ENCODE results near the gene WAS. TPM values are rescaled to one million over a fixed set of nuclear protein-coding genes. Genes with fewer than 3 reads are reported as not detected.
A peak's percentile ranks its signal among the peaks of the same experiment; 100 is the strongest.

Gene WAS
- total RNA-seq, 2 experiments from 2014 or later, result 142 to 146 TPM

DNA sequence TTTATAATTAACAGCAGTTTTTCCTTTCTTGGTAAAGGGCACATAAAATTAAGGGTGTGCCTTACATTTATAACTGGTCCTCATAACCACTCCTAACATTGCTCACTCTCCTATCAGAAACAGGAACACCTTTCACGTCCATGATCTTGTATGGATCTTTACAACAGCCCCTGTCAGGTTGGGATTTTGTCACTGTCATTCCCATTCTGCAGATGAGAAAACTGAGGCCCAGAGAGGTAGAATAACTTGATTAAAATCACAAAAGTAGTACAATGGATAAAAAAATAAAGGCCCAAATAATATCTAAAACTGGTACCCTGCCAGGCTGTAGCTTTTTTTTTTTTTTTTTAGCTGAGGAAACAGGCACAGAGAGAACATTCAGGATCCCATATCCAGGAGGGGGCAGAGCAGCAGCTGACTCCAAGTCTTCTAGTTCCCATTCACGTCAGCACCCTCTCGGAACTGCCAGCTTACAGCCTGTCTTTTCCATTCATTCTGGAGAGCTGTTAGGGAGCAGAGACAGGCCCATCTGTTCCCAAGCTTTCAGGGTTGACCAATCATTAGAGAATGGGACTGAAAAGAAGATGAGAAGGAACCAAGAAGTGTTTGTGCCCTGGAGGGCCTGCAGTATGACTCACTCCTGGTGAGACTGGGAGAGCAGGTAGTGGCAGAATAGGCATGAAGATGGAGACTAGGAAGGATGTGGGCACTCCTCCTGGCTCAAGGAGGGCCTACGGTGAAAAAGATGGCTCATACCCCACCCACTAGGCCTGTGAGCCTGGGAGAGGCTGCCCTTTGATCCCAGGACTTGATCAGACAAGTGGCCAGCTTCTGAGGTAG lies 20.3 kb downstream of the WAS start:
- peaks cover 17% of the 10 kb centered on the region for H3K36me3 Mint-ChIP-seq
- DNase-seq (no peak), ATAC-seq (ENCODE audit: low read depth) (no peak)
- peaks cover 6% of the 10 kb centered on the region for H3K4me1 Mint-ChIP-seq
- H3K9me3 Mint-ChIP-seq, result no peaks in the 10 kb centered on the region
- POLR2A ChIA-PET, result no interaction called here
- H3K27me3 Mint-ChIP-seq, result no peaks in the 10 kb centered on the region
- H3K27ac Mint-ChIP-seq, result peak overlapping the region; percentile 25
- H3K4me3 Mint-ChIP-seq, result no peak overlapping the region

DNA sequence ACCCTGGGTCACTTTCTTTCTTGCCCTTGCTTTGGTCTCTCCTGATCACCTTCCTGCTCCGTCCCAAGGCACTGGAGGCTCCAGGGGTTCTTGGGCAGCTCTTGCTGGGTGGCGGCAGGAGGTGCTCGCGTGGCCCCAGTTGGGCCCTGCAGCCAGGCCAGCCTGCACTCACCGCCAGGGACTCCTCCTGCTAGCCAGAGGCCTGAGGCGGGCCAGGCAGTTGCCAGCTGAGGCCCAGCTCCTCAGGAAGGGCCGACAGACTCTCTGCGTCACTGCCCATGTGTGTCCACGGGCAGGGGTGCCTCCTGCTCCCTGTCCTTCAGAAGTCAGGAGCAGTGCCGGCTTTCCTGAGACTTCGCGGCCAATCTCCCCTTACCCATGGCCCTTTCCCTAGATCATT lies 22.3 kb downstream of the WAS start:
- no peaks in the 10 kb centered on the region for H3K9me3 Mint-ChIP-seq
- H3K27ac Mint-ChIP-seq, result no peak overlapping the region
- POLR2A ChIA-PET, result interaction anchor here (0.7 to 1.1 kb wide), 2 partner anchors 31 to 37 kb away, joined by 4 read pairs; no protein-coding TSS in a partner anchor
- peaks cover 4% of the 10 kb centered on the region for H3K4me1 Mint-ChIP-seq
- no peak overlapping the region for H3K4me3 Mint-ChIP-seq
- no peak for ATAC-seq (ENCODE audit: low read depth)
- H3K27me3 Mint-ChIP-seq, result no peaks in the 10 kb centered on the region
- H3K36me3 Mint-ChIP-seq, result peaks cover 16% of the 10 kb centered on the region
- no peak for DNase-seq

- Mint-ChIP-seq H3K36me3 (peaks cover 40% of the 10 kb centered on the region), H3K9me3 (peaks cover 2% of the 10 kb centered on the region), H3K4me1 (peaks cover 34% of the 10 kb centered on the region), H3K27ac (no peak overlapping the region), H3K4me3 (no peak overlapping the region), H3K27me3 (no peaks in the 10 kb centered on the region)
- ATAC-seq (ENCODE audit: low read depth) (no peak), DNase-seq (no peak)
- POLR2A ChIA-PET, result interaction anchor here (1.1 to 1.2 kb wide), 2 partner anchors 11 to 27 kb away, joined by 3 read pairs; no protein-coding TSS in a partner anchor
Measured at GRCh38 chrX:48709522-48710112, 26.0 kb downstream of the WAS start.

- peaks cover 49% of the 10 kb centered on the region for H3K4me1 Mint-ChIP-seq
- DNase-seq (no peak), ATAC-seq (ENCODE audit: low read depth) (no peak)
- peaks cover 10% of the 10 kb centered on the region for H3K9me3 Mint-ChIP-seq
- H3K27ac Mint-ChIP-seq, result peak overlapping the region; percentile 94
- peaks cover 52% of the 10 kb centered on the region for H3K36me3 Mint-ChIP-seq
- H3K27me3 Mint-ChIP-seq, result no peaks in the 10 kb centered on the region
- H3K4me3 Mint-ChIP-seq, result no peak overlapping the region
- POLR2A ChIA-PET, result interaction anchor here (0.8 to 5.3 kb wide), 2 partner anchors 8 to 25 kb away, joined by 3 to 31 read pairs; no protein-coding TSS in a partner anchor
Measured at GRCh38 chrX:48711162-48711928, 27.7 kb downstream of the WAS start.

DNA sequence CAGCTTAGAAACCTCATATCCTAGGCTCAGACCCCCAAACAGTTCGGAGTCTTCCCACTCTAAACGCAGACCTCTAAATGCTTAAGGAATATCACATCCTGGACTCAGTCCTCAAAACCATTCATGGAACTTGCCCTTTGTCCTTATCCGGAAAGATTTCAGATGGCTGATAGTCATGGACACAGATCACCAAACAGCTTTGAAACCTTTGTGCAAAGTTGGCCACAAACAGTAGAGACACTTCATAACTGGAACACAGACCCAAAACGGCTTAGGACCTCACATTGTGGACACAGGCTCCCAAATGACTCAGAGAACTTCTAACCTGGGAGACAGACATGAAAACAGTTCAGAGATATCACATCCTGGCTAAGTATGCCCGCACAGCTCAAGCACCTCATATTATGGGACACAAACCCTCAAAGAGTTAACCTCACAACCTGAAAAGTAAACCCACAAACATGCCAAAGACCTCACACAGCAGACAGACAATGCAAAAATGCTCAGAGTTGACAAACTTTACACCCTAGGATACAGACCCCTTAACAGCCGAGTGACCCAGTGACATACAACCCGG lies 28.4 kb downstream of the WAS start:
- H3K27ac Mint-ChIP-seq, result peak overlapping the region; percentile 94
- peaks cover 49% of the 10 kb centered on the region for H3K4me1 Mint-ChIP-seq
- H3K27me3 Mint-ChIP-seq, result no peaks in the 10 kb centered on the region
- H3K4me3 Mint-ChIP-seq, result peak overlapping the region; percentile 63
- peaks cover 13% of the 10 kb centered on the region for H3K9me3 Mint-ChIP-seq
- no peak for DNase-seq
- ATAC-seq (ENCODE audit: low read depth), result no peak
- POLR2A ChIA-PET, result interaction anchor here (2.5 to 5.3 kb wide), 2 partner anchors 16 to 25 kb away, joined by 7 to 31 read pairs; partner anchors contain the start of gene SUV39H1
- peaks cover 57% of the 10 kb centered on the region for H3K36me3 Mint-ChIP-seq

- H3K4me3 Mint-ChIP-seq, result peak overlapping the region; percentile 53
- no peaks in the 10 kb centered on the region for H3K27me3 Mint-ChIP-seq
- ATAC-seq (ENCODE audit: low read depth) (peak; percentile 35), DNase-seq (no peak)
- peak overlapping the region; percentile 94 for H3K27ac Mint-ChIP-seq
- H3K9me3 Mint-ChIP-seq, result peaks cover 23% of the 10 kb centered on the region
- POLR2A ChIA-PET, result interaction anchor here (0.9 to 5.3 kb wide), 5 partner anchors 18 to 38 kb away, joined by 3 to 31 read pairs (median 4); partner anchors contain the start of gene SUV39H1
- H3K4me1 Mint-ChIP-seq, result peaks cover 52% of the 10 kb centered on the region
- peaks cover 57% of the 10 kb centered on the region for H3K36me3 Mint-ChIP-seq
Measured at GRCh38 chrX:48713847-48714246, 30.2 kb downstream of the WAS start.

GRCh38 chrX:48714573-48714972 lies 31.0 kb downstream of the WAS start:
- POLR2A ChIA-PET, result interaction anchor here (1.4 to 5.3 kb wide), 4 partner anchors 18 to 38 kb away, joined by 3 to 31 read pairs (median 6); partner anchors contain the start of gene SUV39H1
- peak overlapping the region; percentile 53 for H3K4me3 Mint-ChIP-seq
- peaks cover 60% of the 10 kb centered on the region for H3K36me3 Mint-ChIP-seq
- peaks cover 26% of the 10 kb centered on the region for H3K9me3 Mint-ChIP-seq
- no peak for DNase-seq
- H3K4me1 Mint-ChIP-seq, result peaks cover 53% of the 10 kb centered on the region
- peak overlapping the region; percentile 94 for H3K27ac Mint-ChIP-seq
- ATAC-seq (ENCODE audit: low read depth), result no peak
- no peaks in the 10 kb centered on the region for H3K27me3 Mint-ChIP-seq

DNA sequence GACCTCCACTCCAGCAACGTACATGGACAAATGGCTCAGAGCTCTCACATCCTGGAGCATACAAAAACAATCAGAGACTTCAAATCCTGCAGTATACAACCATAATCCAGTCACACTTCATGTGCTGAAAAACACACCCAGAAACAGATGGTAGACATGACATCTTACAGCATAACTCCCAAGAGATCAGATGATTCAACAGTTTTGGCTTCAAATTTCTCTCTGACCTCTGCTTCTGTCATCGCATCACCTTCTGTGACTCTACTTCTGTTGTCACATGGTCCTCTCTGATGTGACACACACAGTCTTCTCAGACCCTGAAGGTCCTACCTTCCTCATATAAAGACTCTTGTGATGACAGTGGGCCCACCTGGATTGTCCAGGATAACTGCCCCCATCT lies 31.5 kb downstream of the WAS start:
- H3K36me3 Mint-ChIP-seq, result peaks cover 60% of the 10 kb centered on the region
- DNase-seq (no peak), ATAC-seq (ENCODE audit: low read depth) (no peak)
- peaks cover 26% of the 10 kb centered on the region for H3K9me3 Mint-ChIP-seq
- H3K27me3 Mint-ChIP-seq, result no peaks in the 10 kb centered on the region
- POLR2A ChIA-PET, result interaction anchor here (0.5 to 5.3 kb wide), 2 partner anchors 22 to 202 kb away, joined by 3 to 31 read pairs; no protein-coding TSS in a partner anchor
- peaks cover 53% of the 10 kb centered on the region for H3K4me1 Mint-ChIP-seq
- H3K27ac Mint-ChIP-seq, result peak overlapping the region; percentile 94
- peak overlapping the region; percentile 53 for H3K4me3 Mint-ChIP-seq

DNA sequence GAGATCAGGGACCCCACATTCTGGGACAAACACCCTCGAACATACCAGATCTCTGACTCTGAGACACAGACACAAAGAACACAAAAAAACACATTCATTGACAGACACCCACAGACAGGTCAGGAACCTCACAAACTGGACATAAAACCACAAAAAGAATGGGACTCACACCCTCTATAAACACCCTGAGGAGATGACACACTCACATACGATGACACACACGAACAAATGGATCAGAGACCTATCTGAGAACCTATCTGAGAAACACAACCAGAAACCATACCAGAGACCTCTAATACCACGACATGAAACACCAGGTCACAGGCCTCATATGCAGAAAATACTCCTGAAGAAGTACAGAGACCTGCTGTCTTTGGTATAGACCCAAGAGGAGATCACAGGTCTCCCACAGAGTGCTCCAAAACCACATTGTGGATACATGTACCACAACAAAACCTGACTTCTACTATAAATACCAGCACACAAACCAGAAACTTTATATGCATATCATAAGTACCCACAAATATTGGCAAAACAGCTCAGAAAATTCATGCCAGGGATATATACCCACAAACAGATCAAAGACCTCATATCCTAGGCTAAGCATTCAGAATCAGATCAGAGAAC lies 32.4 kb downstream of the WAS start:
- H3K27ac Mint-ChIP-seq, result peak overlapping the region; percentile 62
- H3K9me3 Mint-ChIP-seq, result peaks cover 26% of the 10 kb centered on the region
- H3K36me3 Mint-ChIP-seq, result peaks cover 55% of the 10 kb centered on the region
- POLR2A ChIA-PET, result interaction anchor here (1.9 kb wide), 1 partner anchor 21 kb away, joined by 7 read pairs; no protein-coding TSS in a partner anchor
- DNase-seq, result no peak
- peak overlapping the region; percentile 30 for H3K4me3 Mint-ChIP-seq
- H3K27me3 Mint-ChIP-seq, result no peaks in the 10 kb centered on the region
- H3K4me1 Mint-ChIP-seq, result peaks cover 52% of the 10 kb centered on the region
- no peak for ATAC-seq (ENCODE audit: low read depth)

GRCh38 chrX:48719958-48720357 lies 36.4 kb downstream of the WAS start:
- Mint-ChIP-seq H3K36me3 (peaks cover 31% of the 10 kb centered on the region), H3K4me3 (no peak overlapping the region), H3K27me3 (no peaks in the 10 kb centered on the region), H3K4me1 (peaks cover 15% of the 10 kb centered on the region), H3K9me3 (peaks cover 24% of the 10 kb centered on the region), H3K27ac (no peak overlapping the region)
- no peak for DNase-seq
- no peak for ATAC-seq (ENCODE audit: low read depth)
- POLR2A ChIA-PET, result interaction anchor here (2.2 kb wide), 1 partner anchor 17 kb away, joined by 11 read pairs; no protein-coding TSS in a partner anchor

DNA sequence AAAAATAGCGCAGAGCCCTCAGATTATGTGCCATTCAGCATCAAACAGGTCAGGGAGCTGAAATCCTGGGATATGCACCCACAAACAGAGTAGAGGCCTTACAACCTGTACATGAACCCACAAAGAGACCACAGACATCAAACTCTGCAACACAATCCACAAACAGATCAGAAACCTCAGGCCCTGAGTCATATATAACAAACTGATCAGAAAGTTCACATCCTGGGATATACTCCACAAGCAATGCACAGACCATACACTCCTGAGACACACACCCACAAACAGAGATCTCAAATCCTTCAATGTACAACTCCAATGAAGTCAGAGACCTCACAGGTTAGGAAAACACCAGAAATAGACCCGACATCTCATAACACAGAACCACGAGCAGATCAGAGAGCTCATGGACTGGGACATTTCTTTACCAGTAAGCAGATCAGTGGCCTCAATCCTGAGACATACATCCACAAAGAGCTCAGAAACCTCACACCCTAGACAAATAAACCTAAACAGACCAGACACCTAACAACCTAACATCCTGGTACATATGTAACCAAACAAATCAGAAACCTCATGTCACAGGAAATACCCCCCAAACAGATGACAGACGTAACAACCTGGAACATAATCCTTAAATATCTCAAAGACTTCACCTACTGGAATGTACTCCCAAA lies 37.1 kb downstream of the WAS start:
- DNase-seq (no peak), ATAC-seq (ENCODE audit: low read depth) (peak; percentile 50)
- Mint-ChIP-seq H3K4me3 (no peak overlapping the region), H3K9me3 (peaks cover 23% of the 10 kb centered on the region), H3K4me1 (peaks cover 9% of the 10 kb centered on the region), H3K27me3 (no peaks in the 10 kb centered on the region), H3K27ac (no peak overlapping the region), H3K36me3 (peaks cover 31% of the 10 kb centered on the region)
- POLR2A ChIA-PET, result interaction anchor here (1.1 to 2.2 kb wide), 2 partner anchors 16 to 24 kb away, joined by 3 to 11 read pairs; partner anchors contain the start of gene SUV39H1

- Mint-ChIP-seq H3K4me3 (no peak overlapping the region), H3K27me3 (no peaks in the 10 kb centered on the region), H3K9me3 (peaks cover 20% of the 10 kb centered on the region), H3K27ac (no peak overlapping the region), H3K36me3 (peaks cover 30% of the 10 kb centered on the region), H3K4me1 (peaks cover 11% of the 10 kb centered on the region)
- DNase-seq, result no peak
- POLR2A ChIA-PET, result no interaction called here
- no peak for ATAC-seq (ENCODE audit: low read depth)
Measured at GRCh38 chrX:48721916-48722315, 38.3 kb downstream of the WAS start.

Data from activated naive CD8-positive, alpha-beta T cell treated with anti-CD3 and anti-CD28 coated beads, Interleukin-2, amount 10 ng/mL, durations not matched to agents 7 days and 5 days (primary cell).